ENCODE data around the gene FRS2.
A peak's percentile ranks its signal among the peaks of the same experiment; 100 is the strongest.

Gene FRS2

GRCh38 chr12:69490920-69491643, 20.9 kb downstream of the FRS2 start:
- ChIA-PET POLR2A (interaction anchor here (0.6 kb wide), 1 partner anchor 571 kb away, joined by 3 read pairs; no protein-coding TSS in a partner anchor), CTCF (interaction anchor here (0.9 kb wide), 1 partner anchor 9 kb away, joined by 3 read pairs; no protein-coding TSS in a partner anchor)
- DNase-seq (ENCODE audit: extremely low spot score): no peak
- TF ChIP-seq, protein P1, sequence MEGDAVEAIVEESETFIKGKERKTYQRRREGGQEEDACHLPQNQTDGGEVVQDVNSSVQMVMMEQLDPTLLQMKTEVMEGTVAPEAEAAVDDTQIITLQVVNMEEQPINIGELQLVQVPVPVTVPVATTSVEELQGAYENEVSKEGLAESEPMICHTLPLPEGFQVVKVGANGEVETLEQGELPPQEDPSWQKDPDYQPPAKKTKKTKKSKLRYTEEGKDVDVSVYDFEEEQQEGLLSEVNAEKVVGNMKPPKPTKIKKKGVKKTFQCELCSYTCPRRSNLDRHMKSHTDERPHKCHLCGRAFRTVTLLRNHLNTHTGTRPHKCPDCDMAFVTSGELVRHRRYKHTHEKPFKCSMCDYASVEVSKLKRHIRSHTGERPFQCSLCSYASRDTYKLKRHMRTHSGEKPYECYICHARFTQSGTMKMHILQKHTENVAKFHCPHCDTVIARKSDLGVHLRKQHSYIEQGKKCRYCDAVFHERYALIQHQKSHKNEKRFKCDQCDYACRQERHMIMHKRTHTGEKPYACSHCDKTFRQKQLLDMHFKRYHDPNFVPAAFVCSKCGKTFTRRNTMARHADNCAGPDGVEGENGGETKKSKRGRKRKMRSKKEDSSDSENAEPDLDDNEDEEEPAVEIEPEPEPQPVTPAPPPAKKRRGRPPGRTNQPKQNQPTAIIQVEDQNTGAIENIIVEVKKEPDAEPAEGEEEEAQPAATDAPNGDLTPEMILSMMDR (IDR thresholded peaks at IDR 0.05; ENCODE audit: control extremely low read depth, extremely low read depth, low read depth, missing control alignments): no peak

- ChIA-PET CTCF (interaction anchor here (1.2 to 3.4 kb wide), 6 partner anchors 10 to 29 kb away, joined by 3 to 18 read pairs (median 6); no protein-coding TSS in a partner anchor), POLR2A (no interaction called here)
- no peak for DNase-seq (ENCODE audit: extremely low spot score)
- TF ChIP-seq, protein P1 (IDR thresholded peaks at IDR 0.05; ENCODE audit: control extremely low read depth, extremely low read depth, low read depth, missing control alignments): no peak
Observed at GRCh38 chr12:69492739-69493138, 22.6 kb downstream of the FRS2 start.

DNA sequence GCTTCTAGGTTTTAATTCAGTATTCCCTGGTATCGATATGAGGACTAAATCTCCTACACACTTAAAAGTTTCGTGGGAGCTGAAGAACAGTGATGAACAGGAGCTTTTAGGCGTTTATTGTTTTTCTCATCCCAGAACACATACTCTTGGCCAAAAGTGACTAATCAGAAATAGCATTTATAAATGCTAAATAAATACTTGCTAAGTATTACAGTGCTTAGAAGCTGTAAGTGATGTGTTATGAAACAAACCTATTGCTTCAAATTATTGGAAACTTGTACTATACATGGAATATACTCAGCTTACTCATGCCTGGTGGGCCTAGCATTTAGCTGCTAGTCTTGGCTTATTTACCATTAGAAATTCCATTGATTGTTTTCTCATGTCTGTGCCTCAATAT, 24.9 kb downstream of the FRS2 start:
- POLR2A ChIA-PET: no interaction called here
- CTCF ChIA-PET: interaction anchor here (1.6 to 3.4 kb wide), 6 partner anchors 13 to 75 kb away, joined by 3 to 18 read pairs (median 6); no protein-coding TSS in a partner anchor
- TF ChIP-seq, protein P1 (IDR thresholded peaks at IDR 0.05; ENCODE audit: control extremely low read depth, extremely low read depth, low read depth, missing control alignments): no peak
- DNase-seq (ENCODE audit: extremely low spot score): no peak

DNA sequence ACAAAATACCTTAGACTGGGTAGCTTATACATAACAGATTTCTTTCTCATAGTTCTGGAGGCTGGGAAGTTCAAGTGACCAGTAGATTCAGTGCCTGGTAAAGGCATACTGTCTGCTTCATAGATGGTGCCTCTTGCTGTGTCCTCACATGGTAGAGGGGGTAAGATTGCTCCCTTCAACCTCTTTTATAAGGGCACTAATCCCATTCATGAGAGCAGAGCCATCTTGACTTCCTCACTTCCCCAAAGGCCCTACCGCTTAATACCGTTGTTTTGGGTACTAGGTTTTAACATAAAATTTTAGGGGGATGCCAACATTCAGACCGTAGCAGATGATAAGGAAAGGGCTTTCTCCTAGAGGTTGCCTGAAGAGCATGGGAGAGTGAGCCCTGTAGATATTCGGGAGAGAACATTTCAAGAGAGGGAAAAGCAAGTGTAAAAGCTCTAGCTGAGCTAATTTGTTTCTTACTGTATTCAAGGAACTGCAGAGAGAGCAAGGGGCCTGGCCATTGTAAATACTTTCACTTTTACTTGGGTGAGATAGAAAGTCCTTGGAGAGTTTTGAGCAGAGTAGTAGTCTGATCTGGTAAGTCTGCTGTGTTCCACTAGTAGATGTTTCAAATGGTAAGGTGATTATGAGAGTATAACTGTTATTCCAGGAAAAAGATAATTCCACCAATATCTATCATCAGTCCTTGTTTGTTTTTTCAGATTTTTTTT, 27.3 kb downstream of the FRS2 start:
- POLR2A ChIA-PET: no interaction called here
- TF ChIP-seq, protein P1 (IDR thresholded peaks at IDR 0.05; ENCODE audit: control extremely low read depth, extremely low read depth, low read depth, missing control alignments): no peak
- CTCF ChIA-PET: interaction anchor here (0.8 kb wide), 1 partner anchor 25 kb away, joined by 3 read pairs; no protein-coding TSS in a partner anchor
- peak; percentile 64 for DNase-seq (ENCODE audit: extremely low spot score)

GRCh38 chr12:69500631-69501030, 30.4 kb downstream of the FRS2 start:
- ChIA-PET CTCF (no interaction called here), POLR2A (no interaction called here)
- TF ChIP-seq, protein P1 (IDR thresholded peaks at IDR 0.05; ENCODE audit: control extremely low read depth, extremely low read depth, low read depth, missing control alignments): no peak
- DNase-seq (ENCODE audit: extremely low spot score): no peak

DNA sequence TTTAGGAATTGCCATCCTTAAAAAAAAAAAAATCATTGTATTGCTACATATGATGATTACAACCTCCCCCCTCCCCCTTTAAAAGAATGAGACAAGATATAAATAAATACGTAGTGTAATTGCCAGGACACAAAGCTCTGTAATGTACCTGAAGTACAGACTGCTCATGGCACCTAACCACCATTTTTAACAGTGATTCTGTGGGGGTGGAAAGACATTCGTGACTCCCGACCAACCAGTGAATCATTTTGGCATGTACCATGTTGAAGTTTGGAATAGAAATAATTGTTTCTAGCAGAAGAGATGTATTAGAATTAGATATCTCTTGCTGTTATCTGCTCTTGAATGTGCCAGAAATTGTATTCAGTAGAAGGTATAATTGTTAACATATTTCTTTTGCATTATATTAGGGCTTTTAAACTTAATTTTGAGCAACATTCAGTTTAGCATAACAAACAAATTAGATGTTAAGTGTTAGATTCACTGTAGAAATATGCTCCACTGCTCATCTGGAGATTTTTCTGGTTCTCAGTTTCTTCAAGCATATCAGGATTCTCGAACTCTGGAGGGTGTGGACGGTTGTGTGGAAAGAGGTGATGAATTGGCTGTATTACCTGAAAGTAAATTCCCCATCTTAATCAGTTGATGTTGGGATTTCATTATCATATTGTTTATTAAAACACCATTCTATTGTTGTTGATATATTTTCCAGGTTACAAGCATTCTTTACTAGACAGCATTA, 31.1 kb downstream of the FRS2 start:
- ChIA-PET POLR2A (no interaction called here), CTCF (no interaction called here)
- DNase-seq (ENCODE audit: extremely low spot score): no peak
- TF ChIP-seq, protein P1 (IDR thresholded peaks at IDR 0.05; ENCODE audit: control extremely low read depth, extremely low read depth, low read depth, missing control alignments): no peak

All from GM10248 (cell line).